Measurements from ENCODE around the gene PCSK6.

DNA sequence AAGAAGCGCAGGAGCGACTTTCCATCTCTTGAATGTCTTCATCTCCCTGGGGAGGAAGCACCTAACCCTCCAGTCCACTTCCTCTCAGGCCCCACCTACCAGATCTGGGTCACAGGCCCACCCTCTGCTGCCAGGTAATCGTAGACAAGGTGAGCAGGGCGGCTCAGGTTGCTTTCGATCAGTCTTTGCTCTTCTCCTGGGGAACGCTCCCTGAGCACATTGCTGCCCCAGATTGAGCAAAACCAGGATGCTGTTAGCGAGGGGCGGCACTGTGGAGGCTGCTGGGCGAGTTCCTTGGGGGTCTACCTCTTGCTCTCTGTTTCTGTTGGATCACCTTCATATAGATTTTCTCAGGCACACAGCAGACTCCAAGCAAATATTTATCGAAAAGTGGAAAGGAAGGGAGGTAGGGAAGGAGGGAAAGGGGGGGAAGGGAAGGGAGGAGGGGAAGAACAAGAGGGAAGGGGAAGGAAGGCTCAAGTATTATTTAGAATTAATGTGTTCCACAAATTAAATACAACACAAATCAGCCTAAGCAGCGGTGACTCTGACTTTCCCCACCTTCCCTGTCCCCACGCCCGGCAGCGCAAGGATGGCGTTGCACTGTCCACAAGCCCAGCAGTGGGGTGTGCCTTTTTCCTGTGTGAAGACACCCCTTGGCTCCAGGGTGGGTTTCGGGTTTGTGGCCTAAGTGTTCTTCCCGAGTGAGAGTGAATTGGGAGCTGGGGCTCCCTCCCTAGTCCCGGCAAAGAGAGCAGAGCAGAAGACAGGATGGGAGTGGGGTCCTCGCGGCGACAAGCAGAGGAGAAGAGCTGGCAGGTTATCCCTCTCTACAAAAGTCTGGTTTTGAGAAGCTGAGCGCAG is 6.1 kb upstream of the PCSK6 start:
- TF ChIP-seq, protein P1, sequence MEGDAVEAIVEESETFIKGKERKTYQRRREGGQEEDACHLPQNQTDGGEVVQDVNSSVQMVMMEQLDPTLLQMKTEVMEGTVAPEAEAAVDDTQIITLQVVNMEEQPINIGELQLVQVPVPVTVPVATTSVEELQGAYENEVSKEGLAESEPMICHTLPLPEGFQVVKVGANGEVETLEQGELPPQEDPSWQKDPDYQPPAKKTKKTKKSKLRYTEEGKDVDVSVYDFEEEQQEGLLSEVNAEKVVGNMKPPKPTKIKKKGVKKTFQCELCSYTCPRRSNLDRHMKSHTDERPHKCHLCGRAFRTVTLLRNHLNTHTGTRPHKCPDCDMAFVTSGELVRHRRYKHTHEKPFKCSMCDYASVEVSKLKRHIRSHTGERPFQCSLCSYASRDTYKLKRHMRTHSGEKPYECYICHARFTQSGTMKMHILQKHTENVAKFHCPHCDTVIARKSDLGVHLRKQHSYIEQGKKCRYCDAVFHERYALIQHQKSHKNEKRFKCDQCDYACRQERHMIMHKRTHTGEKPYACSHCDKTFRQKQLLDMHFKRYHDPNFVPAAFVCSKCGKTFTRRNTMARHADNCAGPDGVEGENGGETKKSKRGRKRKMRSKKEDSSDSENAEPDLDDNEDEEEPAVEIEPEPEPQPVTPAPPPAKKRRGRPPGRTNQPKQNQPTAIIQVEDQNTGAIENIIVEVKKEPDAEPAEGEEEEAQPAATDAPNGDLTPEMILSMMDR (conservative IDR thresholded peaks at IDR 0.05; ENCODE audit: low read length), result no peak
- no peak for TF ChIP-seq EZH2phosphoT487 (IDR thresholded peaks at IDR 0.05; ENCODE audit: borderline replicate concordance, low read depth, low read length)
